ENCODE measurements around the gene PIK3C2B.

Gene PIK3C2B

GRCh38 chr1:204447736-204448135 is 46.9 kb downstream of the PIK3C2B start:
- peak overlapping the region; percentile 48 for H3K27ac ChIP-seq
- DNase-seq (ENCODE audit: low read depth, low spot score), result no peak

DNA sequence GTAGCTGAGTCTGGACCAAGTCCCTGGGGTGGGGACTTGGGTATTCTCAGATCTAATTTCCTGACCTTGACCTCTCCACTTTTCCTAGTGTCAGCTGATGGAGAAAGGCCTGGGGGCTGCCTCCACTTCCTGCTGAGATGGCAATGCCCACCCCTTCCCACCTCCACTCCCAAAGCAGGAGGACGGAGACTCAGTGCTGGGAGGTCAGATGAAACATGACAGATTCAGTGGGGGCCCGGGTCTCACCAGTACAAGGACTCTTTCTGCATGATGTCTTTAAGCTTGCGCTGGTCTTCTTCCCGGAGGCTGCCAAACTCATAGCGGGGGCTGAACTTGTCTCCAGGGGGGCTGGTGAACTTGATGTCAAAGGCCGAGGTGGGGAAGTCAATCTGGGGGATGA is 47.4 kb downstream of the PIK3C2B start:
- DNase-seq (ENCODE audit: low read depth, low spot score), result no peak
- no peak overlapping the region for H3K27ac ChIP-seq

- DNase-seq (ENCODE audit: low read depth, low spot score), result no peak
- no peak overlapping the region for H3K27ac ChIP-seq
Measured at GRCh38 chr1:204446413-204447111, 48.0 kb downstream of the PIK3C2B start.

DNA sequence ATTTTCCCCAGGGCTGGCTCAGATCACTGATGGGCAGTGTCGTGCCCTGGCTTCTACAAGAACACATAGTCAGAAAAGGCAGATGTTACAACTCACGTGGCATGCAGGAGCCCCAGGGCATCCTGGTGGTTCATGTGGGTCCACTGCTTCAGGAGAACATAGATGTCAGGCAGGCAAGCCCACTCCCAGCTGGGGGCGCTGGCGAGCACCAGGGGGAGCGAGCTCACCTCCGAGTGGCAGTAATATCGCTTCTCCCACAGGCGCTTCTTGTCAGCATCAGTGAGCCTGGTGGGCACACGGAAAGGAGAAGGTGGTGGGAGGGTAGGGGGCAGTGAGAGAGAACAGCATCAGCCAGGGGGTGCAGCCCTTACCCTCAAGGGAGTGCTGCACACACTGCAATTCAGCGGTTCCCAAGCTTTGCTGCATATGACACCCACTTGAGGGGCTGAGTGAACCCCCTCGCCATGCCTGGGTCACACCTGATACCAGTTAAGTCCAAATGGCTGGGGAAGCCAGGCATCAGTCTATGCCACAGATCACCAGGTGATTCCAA is 48.7 kb downstream of the PIK3C2B start:
- DNase-seq (ENCODE audit: low read depth, low spot score), result no peak
- H3K27ac ChIP-seq, result no peak overlapping the region
